Mesenchymal stem cell (in vitro differentiated cells and primary cell): ENCODE measurements around the gene RFNG.

Source experiments
- DNase-seq: peaks from one replicate; pipeline ENCODE4 v3.0.0-alpha.2; 2013
- H2AFZ ChIP-seq: one replicate; pipeline ENCODE4 v1.6.1; 2013; ENCODE audit warnings: low read depth, mild to moderate bottlenecking, control low read depth, inconsistent platforms, low read length, moderate library complexity
- H2AK5ac ChIP-seq: 2 replicates; pipeline ENCODE4 v1.6.1; 2013; ENCODE audit warnings: low read length, moderate library complexity, mild to moderate bottlenecking, inconsistent platforms; ENCODE audit not compliant: severe bottlenecking
- H2BK120ac ChIP-seq: one replicate; pipeline ENCODE4 v1.6.1; 2013; ENCODE audit warnings: low read depth, mild to moderate bottlenecking, inconsistent platforms, low read length, moderate library complexity
- H2BK12ac ChIP-seq, 2 experiments: one replicate each; pipeline ENCODE4 v1.6.1; 2013; ENCODE audit warnings: inconsistent platforms in 2 of 2, low read length in 2 of 2, mild to moderate bottlenecking in 2 of 2, moderate library complexity in 2 of 2, control low read depth in 1 of 2
- H2BK15ac ChIP-seq: one replicate; pipeline ENCODE4 v1.6.1; 2013; ENCODE audit warnings: mild to moderate bottlenecking, low read depth, inconsistent platforms; ENCODE audit not compliant: poor library complexity, severe bottlenecking
- H2BK5ac ChIP-seq: 2 replicates; pipeline ENCODE4 v1.6.1; 2013; ENCODE audit warnings: low read depth, mild to moderate bottlenecking, low read length, control low read depth, inconsistent platforms; ENCODE audit not compliant: poor library complexity, severe bottlenecking
- H3K14ac ChIP-seq, 2 experiments: one replicate each; pipeline ENCODE4 v1.6.1; 2013; ENCODE audit warnings: inconsistent platforms in 2 of 2, low read length in 2 of 2, control low read depth in 1 of 2, mild to moderate bottlenecking in 1 of 2, moderate library complexity in 1 of 2
- H3K18ac ChIP-seq, 2 experiments: one replicate each; pipeline ENCODE4 v1.6.1; 2013; ENCODE audit warnings: inconsistent platforms in 2 of 2, low read length in 2 of 2, control low read depth in 1 of 2, low read depth in 1 of 2, mild to moderate bottlenecking in 1 of 2
- H3K23ac ChIP-seq, 2 experiments: one replicate each; pipeline ENCODE4 v1.6.1; 2013; ENCODE audit warnings: inconsistent platforms in 2 of 2, low read length in 2 of 2, mild to moderate bottlenecking in 2 of 2, moderate library complexity in 2 of 2, control low read depth in 1 of 2
- H3K27ac ChIP-seq: 2 replicates; pipeline ENCODE4 v1.5.1; 2013; ENCODE audit warnings: mild to moderate bottlenecking, moderate library complexity, low read length, control low read depth, inconsistent platforms; ENCODE audit not compliant: poor library complexity, severe bottlenecking
- H3K27me3 ChIP-seq, 2 experiments: 2 replicates each; pipeline versions ENCODE4 v1.6.1 to v1.7.0; 2013; ENCODE audit warnings: low read length in 2 of 2, mild to moderate bottlenecking in 2 of 2, moderate library complexity in 2 of 2, control low read depth in 1 of 2, inconsistent platforms in 1 of 2; ENCODE audit not compliant: control insufficient read depth in 1 of 2, insufficient read depth in 1 of 2
- H3K36me3 ChIP-seq, 2 experiments: 2 replicates each; pipeline versions ENCODE4 v1.6.1 to v1.7.0; 2013; ENCODE audit warnings: low read length in 2 of 2, control low read depth in 1 of 2, inconsistent platforms in 1 of 2, low read depth in 1 of 2, mild to moderate bottlenecking in 1 of 2; ENCODE audit not compliant: insufficient read depth in 2 of 2, control insufficient read depth in 1 of 2
- H3K4ac ChIP-seq, 2 experiments: one replicate each; pipeline ENCODE4 v1.6.1; 2013; ENCODE audit warnings: inconsistent platforms in 2 of 2, low read length in 2 of 2, mild to moderate bottlenecking in 2 of 2, moderate library complexity in 2 of 2, control low read depth in 1 of 2, low read depth in 1 of 2
- H3K4me1 ChIP-seq: 2 replicates; pipeline ENCODE4 v1.6.1; 2013; ENCODE audit warnings: low read depth, low read length, control low read depth; ENCODE audit not compliant: control insufficient read depth, insufficient read depth
- H3K4me2 ChIP-seq: 2 replicates; pipeline ENCODE4 v1.6.1; 2013; ENCODE audit warnings: low read length, mild to moderate bottlenecking, inconsistent platforms; ENCODE audit not compliant: poor library complexity, severe bottlenecking
- H3K4me3 ChIP-seq, 2 experiments: 2 replicates each; pipeline versions ENCODE4 v1.5.1 to v1.7.0; 2013; ENCODE audit warnings: low read length in 2 of 2, mild to moderate bottlenecking in 2 of 2, control low read depth in 1 of 2, low read depth in 1 of 2; ENCODE audit not compliant: insufficient read depth in 1 of 2
- H3K79me1 ChIP-seq: replicated peaks from 2 replicates; pipeline ENCODE4 v1.6.1; 2013; ENCODE audit warnings: mild to moderate bottlenecking, control low read depth, low read length, inconsistent platforms; ENCODE audit not compliant: poor library complexity, severe bottlenecking
- H3K9ac ChIP-seq: 2 replicates; pipeline ENCODE4 v1.7.0; 2013; ENCODE audit warnings: mild to moderate bottlenecking, low read length, moderate library complexity
- H3K9me3 ChIP-seq: 2 replicates; pipeline ENCODE4 v1.7.0; 2013; ENCODE audit warnings: mild to moderate bottlenecking, low read length; ENCODE audit not compliant: control insufficient read depth
- H4K8ac ChIP-seq: one replicate; pipeline ENCODE4 v1.6.1; 2013; ENCODE audit warnings: inconsistent platforms, mild to moderate bottlenecking, low read length, moderate library complexity
- H4K91ac ChIP-seq: one replicate; pipeline ENCODE4 v1.6.1; 2013; ENCODE audit warnings: mild to moderate bottlenecking, low read length, inconsistent platforms
- WGBS: methylation state at CpG from one replicate; pipeline ENCODE4 v1.1.7; 2013; ENCODE audit warnings: mixed read lengths; 5-methylcytosine and 5-hydroxymethylcytosine counted together

Gene RFNG

DNA sequence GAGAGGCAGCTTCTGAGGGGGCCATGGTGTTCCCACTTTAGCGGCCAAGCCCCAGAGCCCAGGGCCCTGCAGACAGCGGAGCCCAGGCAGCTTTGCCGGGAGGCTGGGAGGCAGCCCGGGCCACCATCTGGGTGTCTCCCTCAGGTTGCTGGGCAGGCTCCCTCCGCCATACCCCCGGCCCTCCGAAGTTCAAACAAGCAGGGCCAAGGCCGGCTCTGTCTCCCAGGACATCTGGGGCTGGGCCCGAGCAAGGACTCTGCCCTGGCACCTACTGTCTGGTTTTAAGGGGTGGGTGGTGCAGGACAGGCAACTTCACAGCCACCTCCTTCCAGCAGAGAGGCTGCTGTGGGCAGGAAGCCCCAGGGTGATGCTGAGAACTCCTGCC, 11.4 kb upstream of the RFNG start:
- H4K91ac ChIP-seq, result no peak overlapping the region
- H2BK15ac ChIP-seq, result no peak overlapping the region
- no peak overlapping the region for H3K4me3 ChIP-seq
- H2AK5ac ChIP-seq, result no peak overlapping the region
- no peaks in the 10 kb centered on the region for H3K9me3 ChIP-seq
- no peak overlapping the region for H3K18ac ChIP-seq
- DNase-seq, result no peak
- H3K14ac ChIP-seq, result no peak overlapping the region
- no peak overlapping the region for H2BK120ac ChIP-seq
- no peak overlapping the region for H3K9ac ChIP-seq
- H3K27me3 ChIP-seq, result no peaks in the 10 kb centered on the region
- peaks cover 52 to 64% of the 10 kb centered on the region in 2 experiments for H3K36me3 ChIP-seq
- no peak overlapping the region for H2AFZ ChIP-seq
- H3K23ac ChIP-seq, result no peak overlapping the region
- WGBS, result 97% methylated on average over 6 of the region's 9 CpGs
- peaks cover 15% of the 10 kb centered on the region for H3K79me1 ChIP-seq
- no peak overlapping the region for H3K27ac ChIP-seq
- H4K8ac ChIP-seq, result no peak overlapping the region
- no peak overlapping the region for H2BK5ac ChIP-seq
- H2BK12ac ChIP-seq, result no peak overlapping the region
- H3K4ac ChIP-seq, result no peak overlapping the region
- H3K4me2 ChIP-seq, result no peak overlapping the region
- peaks cover 25% of the 10 kb centered on the region for H3K4me1 ChIP-seq

DNA sequence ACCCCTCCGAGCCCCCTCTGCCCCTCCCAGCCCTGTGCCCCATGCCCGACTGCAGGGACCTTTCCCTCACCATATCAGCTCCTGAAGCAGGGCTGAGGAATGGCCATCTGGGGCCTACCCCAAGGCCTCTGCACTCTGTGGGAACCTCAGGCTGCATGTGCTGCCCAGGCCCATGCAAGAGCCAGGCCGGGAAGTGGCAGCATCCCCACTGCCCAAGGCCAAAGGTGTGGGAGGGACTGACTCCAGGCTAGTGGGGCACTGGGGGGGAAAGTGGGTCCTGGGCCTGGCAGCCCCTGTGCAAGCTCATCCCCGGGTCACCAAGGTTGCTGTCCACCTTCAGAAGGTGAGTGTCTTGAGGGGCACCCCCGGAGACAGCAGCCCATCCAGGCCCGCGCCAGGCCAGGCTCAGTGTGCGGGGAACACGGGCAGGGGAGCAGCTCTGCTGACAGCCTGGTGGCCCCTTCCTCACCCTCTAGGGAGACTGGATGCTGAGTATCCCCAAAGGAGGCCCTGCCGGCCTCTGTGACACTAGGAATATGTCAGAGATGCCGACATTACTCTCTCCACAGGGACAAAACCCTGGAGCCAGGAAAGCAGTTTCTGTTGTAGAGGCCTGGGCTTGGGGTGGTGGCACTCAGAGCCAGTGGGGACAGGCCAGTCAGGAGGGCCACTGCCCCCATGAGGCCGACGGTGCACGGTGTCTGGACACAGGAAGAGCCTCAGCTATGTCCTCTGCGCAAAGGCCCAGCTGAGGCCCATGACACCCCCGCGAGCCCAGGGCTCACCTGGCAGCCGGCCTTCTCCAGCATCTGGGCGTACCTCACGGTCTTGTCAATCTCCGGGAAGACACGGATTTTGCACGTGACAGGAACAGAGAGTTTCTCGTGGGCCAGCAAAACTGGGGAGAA, 10.7 kb upstream of the RFNG start:
- Histone ChIP-seq H2AK5ac (no peak overlapping the region), H3K18ac (no peak overlapping the region), H4K8ac (no peak overlapping the region), H3K14ac (no peak overlapping the region), H3K23ac (no peak overlapping the region), H2BK12ac (no peak overlapping the region), H2BK15ac (no peak overlapping the region), H3K4ac (no peak overlapping the region), H3K27ac (no peak overlapping the region), H3K36me3 (peaks cover 58 to 71% of the 10 kb centered on the region in 2 experiments), H2BK120ac (no peak overlapping the region), H3K4me1 (peaks cover 25% of the 10 kb centered on the region), H3K9me3 (no peaks in the 10 kb centered on the region), H3K4me3 (no peak overlapping the region), H3K9ac (no peak overlapping the region), H4K91ac (no peak overlapping the region), H3K79me1 (peaks cover 15% of the 10 kb centered on the region), H2BK5ac (no peak overlapping the region), H3K27me3 (no peaks in the 10 kb centered on the region), H2AFZ (no peak overlapping the region), H3K4me2 (no peak overlapping the region)
- 92% methylated on average over 23 of the region's 24 CpGs for whole genome bisulfite sequencing
- DNase-seq, result no peak

DNA sequence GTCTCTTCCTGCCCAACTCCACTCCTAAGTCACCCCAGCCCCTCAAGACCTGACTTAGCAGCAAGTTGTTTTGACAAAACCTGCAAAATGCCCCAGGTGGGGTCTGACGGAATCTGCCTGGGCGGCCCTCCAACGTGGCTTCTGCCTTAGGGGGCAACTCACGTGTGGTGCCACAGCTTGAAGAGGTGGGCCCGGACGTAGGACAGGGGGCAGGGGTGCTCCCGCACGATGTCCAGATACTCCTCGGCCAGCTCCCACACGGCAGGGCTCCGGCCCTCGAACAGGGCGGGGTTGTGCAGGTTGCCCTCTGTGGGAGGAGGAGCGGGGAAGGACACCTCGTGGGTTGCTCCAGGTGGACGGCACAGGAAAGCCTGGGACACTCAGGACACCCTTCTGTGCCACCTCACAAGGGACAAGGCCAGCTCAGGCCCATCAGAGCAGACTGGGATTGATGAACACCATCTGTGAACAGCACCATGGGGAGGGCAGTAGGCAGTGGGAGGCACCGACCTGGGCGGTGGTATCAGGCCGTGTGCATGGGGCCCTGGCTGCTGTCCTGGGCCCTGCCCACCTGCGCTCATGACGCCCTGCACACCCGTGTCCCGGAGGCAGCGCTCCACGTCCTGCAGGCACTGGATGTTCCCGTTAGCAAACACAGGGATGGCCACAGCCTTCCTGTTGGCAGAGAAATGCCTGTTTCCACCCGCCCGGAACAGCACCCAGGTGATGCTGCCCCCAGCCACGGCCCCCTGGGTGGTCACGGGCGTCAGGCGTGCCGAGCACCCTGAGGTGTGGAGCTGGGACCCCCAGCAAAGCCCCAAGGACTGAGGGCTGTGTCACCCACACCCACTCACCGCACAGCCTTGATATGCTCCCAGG, 9.7 kb upstream of the RFNG start:
- Histone ChIP-seq H3K36me3 (peaks cover 67 to 81% of the 10 kb centered on the region in 2 experiments), H3K18ac (no peak overlapping the region), H3K4ac (no peak overlapping the region), H3K4me2 (no peak overlapping the region), H3K23ac (no peak overlapping the region), H3K27me3 (no peaks in the 10 kb centered on the region), H2BK5ac (no peak overlapping the region), H3K4me3 (no peak overlapping the region), H2BK15ac (no peak overlapping the region), H3K9me3 (no peaks in the 10 kb centered on the region), H2AK5ac (no peak overlapping the region), H4K91ac (no peak overlapping the region), H3K79me1 (peaks cover 17% of the 10 kb centered on the region), H2BK12ac (no peak overlapping the region), H3K14ac (no peak overlapping the region), H3K9ac (no peak overlapping the region), H2BK120ac (no peak overlapping the region), H4K8ac (no peak overlapping the region), H2AFZ (no peak overlapping the region), H3K4me1 (peaks cover 24% of the 10 kb centered on the region), H3K27ac (no peak overlapping the region)
- DNase-seq, result no peak
- 94% methylated on average over 33 of the region's 34 CpGs for WGBS

DNA sequence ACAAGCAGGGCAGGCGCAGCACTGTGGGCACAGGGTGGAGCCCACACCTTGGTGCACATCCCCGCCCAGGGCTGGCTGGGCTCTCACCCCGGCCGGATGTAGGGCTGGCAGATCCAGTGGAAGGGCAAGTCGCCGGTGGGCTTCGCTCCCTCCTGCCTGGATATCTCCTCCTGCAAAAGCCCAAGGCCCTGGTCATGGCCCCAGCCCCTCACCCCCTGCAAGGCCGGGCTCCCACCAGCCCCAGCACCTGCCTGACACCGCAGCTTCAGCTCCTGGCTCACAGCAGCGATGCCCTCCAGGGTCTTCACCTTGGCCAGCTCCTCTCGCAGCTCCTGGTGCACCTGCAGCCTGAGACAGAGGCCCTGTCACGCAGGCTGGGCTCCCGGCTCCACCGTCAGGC, 9.0 kb upstream of the RFNG start:
- DNase-seq, result no peak
- Histone ChIP-seq H3K4me3 (no peak overlapping the region), H2BK120ac (no peak overlapping the region), H2BK5ac (no peak overlapping the region), H4K91ac (no peak overlapping the region), H3K4me1 (peaks cover 21% of the 10 kb centered on the region), H2AFZ (no peak overlapping the region), H3K9me3 (no peaks in the 10 kb centered on the region), H3K18ac (no peak overlapping the region), H2BK15ac (no peak overlapping the region), H3K4me2 (no peak overlapping the region), H4K8ac (no peak overlapping the region), H2BK12ac (no peak overlapping the region), H2AK5ac (no peak overlapping the region), H3K36me3 (peaks cover 74 to 88% of the 10 kb centered on the region in 2 experiments), H3K9ac (no peak overlapping the region), H3K4ac (no peak overlapping the region), H3K23ac (no peak overlapping the region), H3K27me3 (no peaks in the 10 kb centered on the region), H3K14ac (no peak overlapping the region), H3K79me1 (peaks cover 16% of the 10 kb centered on the region), H3K27ac (no peak overlapping the region)
- WGBS, result 91% methylated on average over 14 of the region's 14 CpGs
